HG02571 (cell line): ENCODE results near the gene ANP32A.
A peak's percentile ranks its signal among the peaks of the same experiment; 100 is the strongest.
"Not testable (repeated sequence)": the region's sequence is repeated elsewhere in the genome, so short reads cannot be mapped to it uniquely, and the experiment has no call there.

Experiments used
- ATAC-seq: cut with Tn5 transposase; IDR thresholded peaks from one replicate; pipeline ENCODE4 v1.9.1; 2021; ENCODE audit warnings: mild to moderate bottlenecking, moderate library complexity; ENCODE audit not compliant: unreplicated experiment

The ANP32A gene

GRCh38 chr15:68820295-68821189 lies at the start of gene ANP32A:
ANP32A (minus strand) TSS chr15:68820895; CDS start chr15:68820751, 144 bp downstream.
- ATAC-seq = peak; percentile 62

GRCh38 chr15:68868296-68868695 lies 47.6 kb upstream of the ANP32A start:
- ATAC-seq = no peak

- no peak for ATAC-seq
Measured at GRCh38 chr15:68862415-68862814, 41.7 kb upstream of the ANP32A start.

GRCh38 chr15:68858666-68859065 lies 38.0 kb upstream of the ANP32A start:
- not testable (repeated sequence) for ATAC-seq

- ATAC-seq = not testable (repeated sequence)
Measured at GRCh38 chr15:68857443-68857842, 36.7 kb upstream of the ANP32A start.

GRCh38 chr15:68852461-68852860 lies 31.8 kb upstream of the ANP32A start:
- ATAC-seq = no peak

GRCh38 chr15:68851971-68852370 lies 31.3 kb upstream of the ANP32A start:
- ATAC-seq = no peak

GRCh38 chr15:68849497-68849896 lies 28.8 kb upstream of the ANP32A start:
- ATAC-seq = no peak

- no peak for ATAC-seq
Measured at GRCh38 chr15:68846851-68847439, 26.2 kb upstream of the ANP32A start.

- no peak for ATAC-seq
Measured at GRCh38 chr15:68844856-68845550, 24.3 kb upstream of the ANP32A start.

GRCh38 chr15:68843425-68844311 lies 23.0 kb upstream of the ANP32A start:
- no peak for ATAC-seq

- ATAC-seq = no peak
Measured at GRCh38 chr15:68842958-68843357, 22.3 kb upstream of the ANP32A start.

- no peak for ATAC-seq
Measured at GRCh38 chr15:68834346-68834745, 13.7 kb upstream of the ANP32A start.

GRCh38 chr15:68833700-68834331 lies 13.1 kb upstream of the ANP32A start:
- ATAC-seq = no peak

- ATAC-seq = no peak
Measured at GRCh38 chr15:68830141-68830785, 9.6 kb upstream of the ANP32A start.

- no peak for ATAC-seq
Measured at GRCh38 chr15:68829068-68829467, 8.4 kb upstream of the ANP32A start.

GRCh38 chr15:68823561-68823960 lies 2.9 kb upstream of the ANP32A start:
- ATAC-seq = no peak

- no peak for ATAC-seq
Measured at GRCh38 chr15:68822818-68823217, 2.1 kb upstream of the ANP32A start.

GRCh38 chr15:68821841-68822381 lies 1.2 kb upstream of the ANP32A start:
- ATAC-seq = no peak
